AG04450 (cell line): Measurements from ENCODE around the gene ATP5F1B. TPM values are rescaled to one million over a fixed set of nuclear protein-coding genes. Genes with fewer than 3 reads are reported as not detected.

Experiments
- CTCF ChIA-PET: fragments of 300-600, 350-600 bp; formaldehyde crosslinking; extraction: SDS; loops from one replicate; lab custom pipeline; 2022; ENCODE audit warnings: antibody characterized with exemption, inconsistent platforms; lab: Charles Lee
- POLR2A ChIA-PET: fragments of 350-600 bp; formaldehyde crosslinking; extraction: SDS; loops from one replicate; lab custom pipeline; 2021; ENCODE audit warnings: antibody characterized with exemption, inconsistent platforms; lab: Yijun Ruan, JAX
- DNase-seq: peaks from one replicate; pipeline ENCODE4 v3.0.0-alpha.2; 2011; ENCODE audit warnings: low read depth, low spot score
- H3K27ac ChIP-seq: one replicate; pipeline ENCODE4 v1.5.1; 2012; ENCODE audit warnings: low read depth, low read length, control low read depth
- H3K27me3 ChIP-seq: one replicate; pipeline ENCODE4 v1.6.0; 2012; ENCODE audit warnings: low read length; ENCODE audit not compliant: control insufficient read depth, insufficient read depth
- H3K4me3 ChIP-seq: 2 replicates; pipeline ENCODE4 v1.5.1; 2011; ENCODE audit warnings: mild to moderate bottlenecking, low read depth, low read length, control low read depth
- H3K9me3 ChIP-seq: 2 replicates; pipeline ENCODE4 v1.5.1; 2012; ENCODE audit warnings: low read length; ENCODE audit not compliant: control insufficient read depth, insufficient read depth
- CTCF ChIP-seq: IDR thresholded peaks from 2 replicates; pipeline ENCODE4 v1.5.1; 2011; ENCODE audit warnings: low read depth, low read length, control low read depth, inconsistent platforms
- polyA plus RNA-seq: library from polyadenylated mRNA; depleted of rRNA; stranded (reverse); fragments of >200 nt; gene quantifications from 2 replicates; pipeline ENCODE4 v1.2.3, GENCODE V29; 2011

ATP5F1B gene
- polyA plus RNA-seq, 1 experiment: 975 TPM

GRCh38 chr12:56687223-56688128 is 41.7 kb upstream of the ATP5F1B start:
- TF ChIP-seq CTCF: no peak
- CTCF ChIA-PET: interaction anchor here (0.8 to 4.1 kb wide), 2 partner anchors 51 to 110 kb away, joined by 3 to 16 read pairs; no protein-coding TSS in a partner anchor
- no peaks in the 10 kb centered on the region for H3K27me3 ChIP-seq
- H3K27ac ChIP-seq: peak overlapping the region; percentile 99
- POLR2A ChIA-PET: interaction anchor here (0.5 to 1.2 kb wide), 10 partner anchors 10 to 498 kb away, joined by 3 to 17 read pairs (median 4); partner anchors contain the start of genes ATP5F1B, NACA and SMARCC2
- DNase-seq: no peak
- peaks cover 6% of the 10 kb centered on the region; the same call in 1 of the 2 replicates for H3K9me3 ChIP-seq
- peak overlapping the region; percentile 97 for H3K4me3 ChIP-seq

GRCh38 chr12:56684745-56685359 is 39.1 kb upstream of the ATP5F1B start:
- TF ChIP-seq CTCF: no peak
- Histone ChIP-seq H3K9me3 (peaks cover 6% of the 10 kb centered on the region; the same call in 1 of the 2 replicates), H3K27me3 (no peaks in the 10 kb centered on the region), H3K4me3 (peak overlapping the region; percentile 42), H3K27ac (no peak overlapping the region)
- POLR2A ChIA-PET: no interaction called here
- CTCF ChIA-PET: interaction anchor here (1.8 kb wide), 1 partner anchor 48 kb away, joined by 12 read pairs; no protein-coding TSS in a partner anchor
- no peak for DNase-seq

- Histone ChIP-seq H3K27me3 (no peaks in the 10 kb centered on the region), H3K4me3 (no peak overlapping the region), H3K9me3 (peaks cover 6% of the 10 kb centered on the region; the same call in 1 of the 2 replicates), H3K27ac (no peak overlapping the region)
- ChIA-PET CTCF (interaction anchor here (0.7 kb wide), 1 partner anchor 311 kb away, joined by 3 read pairs; no protein-coding TSS in a partner anchor), POLR2A (interaction anchor here (0.6 to 0.7 kb wide), 2 partner anchors 46 to 61 kb away, joined by 4 to 5 read pairs; no protein-coding TSS in a partner anchor)
- no peak for TF ChIP-seq CTCF
- no peak for DNase-seq
Observed at GRCh38 chr12:56682323-56682722, 36.5 kb upstream of the ATP5F1B start.

GRCh38 chr12:56679883-56680575 is 34.2 kb upstream of the ATP5F1B start:
- ChIA-PET CTCF (interaction anchor here (1.6 kb wide), 1 partner anchor 43 kb away, joined by 3 read pairs; no protein-coding TSS in a partner anchor), POLR2A (interaction anchor here (0.5 to 0.7 kb wide), 3 partner anchors 11 to 414 kb away, joined by 4 to 5 read pairs (median 4); no protein-coding TSS in a partner anchor)
- Histone ChIP-seq H3K4me3 (no peak overlapping the region), H3K27ac (peak overlapping the region; percentile 11), H3K9me3 (peaks cover 6% of the 10 kb centered on the region; the same call in 1 of the 2 replicates), H3K27me3 (no peaks in the 10 kb centered on the region)
- no peak for TF ChIP-seq CTCF
- DNase-seq: no peak
